NCI-H1417 treated with DMSO at 0.1 percent for 48 hours (cell line): ENCODE results near the gene RESF1.
"Not testable (repeated sequence)": the region's sequence is repeated elsewhere in the genome, so short reads cannot be mapped to it uniquely, and the experiment has no call there.

Source experiments
- DNase-seq: peaks from one replicate; lab custom pipeline; 2025; lab: John Stamatoyannopoulos, UW

RESF1 gene

GRCh38 chr12:31959161-31959700 lies at the start of gene RESF1:
Gene RESF1, plus strand, starts transcription at chr12:31959415. Its CDS starts 21,541 bp downstream, at chr12:31980956.
- peak; percentile 83 for DNase-seq

DNA sequence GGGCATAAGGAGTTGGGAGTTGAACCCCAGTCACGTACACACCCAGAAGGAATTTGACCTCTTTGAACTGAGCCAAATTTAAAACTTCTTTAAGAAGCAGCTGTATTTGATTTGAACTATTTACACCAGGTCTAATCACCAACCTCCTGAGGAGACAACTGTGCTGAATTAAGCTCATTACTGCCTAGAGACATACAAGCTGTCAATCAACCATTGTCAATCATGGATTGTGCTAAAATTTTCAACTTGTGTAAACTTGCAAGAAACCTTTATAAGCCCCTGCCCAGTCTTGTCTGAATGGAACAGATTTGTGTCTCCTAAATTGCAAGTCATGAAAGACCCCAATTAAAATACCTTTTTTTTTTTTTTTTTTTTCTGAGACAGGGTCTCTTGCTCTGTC lies 44.3 kb upstream of the RESF1 start:
- no peak for DNase-seq

DNA sequence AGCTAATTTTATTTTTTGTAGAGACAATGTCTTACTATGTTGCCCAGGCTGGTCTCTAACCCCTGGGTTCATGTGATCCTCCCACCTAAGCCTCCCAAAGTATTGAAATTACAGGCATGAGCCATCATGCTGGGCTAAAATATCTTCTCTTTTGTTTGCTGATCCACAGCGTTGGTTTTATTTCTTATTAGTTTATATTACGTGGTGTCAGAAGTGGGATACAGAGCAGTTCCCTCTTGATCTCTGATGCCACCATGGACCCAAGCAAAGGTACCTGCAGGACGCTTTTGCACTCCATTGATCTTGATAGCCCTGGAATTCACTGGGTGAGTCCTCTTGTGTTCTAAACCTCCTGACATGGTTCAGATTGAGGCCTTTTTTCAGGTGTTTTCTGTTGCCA lies 43.8 kb upstream of the RESF1 start:
- DNase-seq: no peak

DNA sequence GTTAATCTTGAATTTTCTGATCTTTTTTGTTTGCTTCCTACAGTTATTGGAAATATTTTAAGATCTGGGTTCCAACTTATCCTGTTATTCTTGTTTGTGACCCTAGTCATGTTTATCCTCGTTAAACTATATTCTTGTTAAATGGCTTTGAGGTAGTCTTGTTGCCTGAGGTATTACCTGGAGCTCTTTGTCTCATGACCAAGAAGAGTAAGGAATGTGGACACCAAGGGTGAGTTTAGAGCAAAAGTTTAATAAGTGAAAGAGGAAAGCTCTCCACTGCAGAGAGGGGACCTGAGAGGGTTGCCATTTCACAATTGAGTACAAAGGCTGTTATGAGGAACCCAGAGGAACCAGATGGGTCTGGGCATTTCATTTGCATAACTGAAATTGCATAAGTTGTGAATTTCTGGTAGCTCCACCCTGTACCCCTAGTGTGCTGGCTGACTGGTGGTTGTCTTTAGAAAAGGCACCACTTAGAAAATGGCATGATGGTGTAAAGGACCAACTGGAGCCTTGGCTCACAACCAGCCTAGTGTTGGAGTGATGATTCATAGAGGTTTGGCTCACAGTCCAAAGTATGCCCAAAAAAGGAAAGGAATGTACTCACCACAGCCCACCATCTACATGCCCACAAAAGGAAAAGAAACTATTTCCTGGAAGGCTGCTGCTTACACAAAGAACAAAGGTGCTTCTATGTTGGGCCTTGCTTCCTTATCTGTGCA lies 36.7 kb upstream of the RESF1 start:
- no peak for DNase-seq

DNA sequence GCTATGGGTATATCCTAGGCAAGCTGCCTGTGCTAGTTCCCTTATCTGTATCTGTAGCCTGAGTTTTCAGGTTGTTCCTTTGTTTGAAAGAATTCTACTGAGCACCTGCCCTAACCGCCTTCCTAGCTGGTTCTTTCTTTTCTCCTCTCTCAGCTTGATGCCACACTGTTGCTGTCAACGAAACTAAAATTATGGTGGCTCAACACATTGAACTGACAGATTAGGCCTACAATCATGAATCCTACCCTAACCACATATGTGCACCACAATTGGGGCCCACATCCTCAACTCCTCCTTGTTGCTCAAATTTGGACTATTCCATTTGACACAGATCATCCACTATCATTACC lies 36.2 kb upstream of the RESF1 start:
- DNase-seq: no peak

DNA sequence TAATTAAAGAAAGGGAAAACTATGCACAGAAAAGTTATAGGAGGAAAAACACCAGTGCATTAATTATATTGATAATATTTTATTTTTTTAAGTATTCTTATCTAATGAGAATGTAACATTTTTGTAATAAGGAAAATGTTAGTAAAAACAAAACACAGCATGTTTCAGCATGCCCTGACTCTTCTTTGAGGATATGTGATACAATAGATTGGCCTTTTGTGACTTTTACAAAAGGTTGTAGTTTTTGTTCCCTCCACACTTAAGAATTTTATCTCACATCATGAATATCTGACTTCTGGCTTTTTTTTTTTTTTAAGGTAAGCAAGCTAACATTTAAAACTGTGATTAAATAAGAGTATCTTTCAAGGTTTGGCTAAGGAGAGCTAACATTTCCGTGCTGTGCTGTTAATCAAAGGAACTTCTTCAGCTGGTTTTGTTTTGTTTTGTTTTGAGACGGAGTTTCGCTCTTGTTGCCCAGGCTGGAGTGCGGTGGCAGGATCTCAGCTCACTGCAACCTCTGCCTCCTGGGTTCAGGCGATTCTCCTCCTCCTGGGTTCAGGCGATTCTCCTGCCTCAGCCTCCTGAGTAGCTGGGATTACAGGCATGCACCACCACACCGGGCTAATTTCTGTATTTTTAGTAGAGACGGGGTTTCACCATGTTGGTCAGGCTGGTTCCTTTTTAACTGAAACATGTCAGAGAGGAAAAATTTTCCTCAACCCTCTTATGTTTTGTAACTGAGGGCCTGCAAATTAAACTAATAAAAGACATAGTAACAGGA lies 30.8 kb upstream of the RESF1 start:
- no peak for DNase-seq

GRCh38 chr12:31929027-31929526 lies 30.1 kb upstream of the RESF1 start:
- no peak for DNase-seq

DNA sequence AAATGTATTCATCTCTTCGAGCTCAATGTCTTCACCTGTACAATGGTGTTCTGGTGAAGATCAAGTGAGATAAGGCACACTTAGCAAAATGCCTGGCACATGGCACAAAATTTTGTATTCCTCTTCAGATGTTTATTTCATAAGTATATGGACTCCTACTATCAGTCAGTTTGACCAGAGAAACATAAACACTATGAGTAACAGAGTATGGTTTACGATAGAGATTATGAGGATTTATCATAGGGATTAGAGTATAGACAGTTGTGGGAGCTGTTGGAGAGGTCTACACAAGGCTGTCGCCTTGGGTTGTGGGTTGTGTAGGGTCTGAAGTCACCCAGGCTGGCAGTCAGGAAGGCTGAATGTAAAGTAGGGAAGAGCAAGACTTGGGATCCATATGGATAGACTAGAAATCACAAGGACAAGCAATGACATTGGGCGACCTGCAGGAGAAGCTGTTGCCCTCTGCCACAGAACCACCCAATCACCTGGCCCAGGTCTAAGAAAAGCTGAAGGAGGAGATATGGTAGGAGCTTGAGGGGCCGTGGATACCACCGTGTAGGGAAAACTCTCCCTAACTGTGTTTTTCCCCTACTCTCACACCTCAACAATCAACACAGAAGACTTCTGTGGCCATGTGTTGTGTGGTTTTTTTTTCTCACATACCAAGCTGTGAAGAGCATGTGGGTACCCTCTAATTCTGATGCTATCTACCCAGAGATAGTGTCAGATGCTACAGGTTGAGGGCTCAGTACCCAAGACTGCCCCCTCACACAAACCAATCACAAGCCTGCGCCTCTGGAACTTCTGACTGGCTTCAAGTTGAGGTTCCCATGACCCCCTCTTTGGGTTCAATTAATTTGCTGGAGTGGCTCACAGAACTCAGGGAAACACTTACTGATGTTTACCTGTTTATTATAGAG lies 27.2 kb upstream of the RESF1 start:
- DNase-seq: no peak

- DNase-seq: no peak
Measured at GRCh38 chr12:31944299-31944698, 14.9 kb upstream of the RESF1 start.

DNA sequence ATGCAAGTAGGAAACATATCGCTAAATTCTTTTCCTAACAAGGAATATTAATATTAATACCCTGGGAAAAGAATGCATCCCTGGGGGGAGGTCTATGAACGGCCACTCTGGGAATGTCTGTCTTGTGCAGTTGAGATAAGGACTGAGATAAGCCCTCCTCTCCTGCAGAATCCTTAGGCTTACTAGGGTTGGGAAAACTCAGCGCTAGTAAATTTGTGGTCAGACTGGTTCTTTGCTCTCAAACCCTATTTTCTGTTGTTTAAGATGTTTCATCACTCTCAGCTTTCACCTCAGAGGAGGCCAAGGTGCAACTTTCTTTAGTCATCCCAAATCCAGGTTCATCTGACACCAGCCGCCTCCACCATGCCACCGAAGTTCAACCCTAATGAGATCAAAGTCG lies 11.2 kb upstream of the RESF1 start:
- DNase-seq: no peak

DNA sequence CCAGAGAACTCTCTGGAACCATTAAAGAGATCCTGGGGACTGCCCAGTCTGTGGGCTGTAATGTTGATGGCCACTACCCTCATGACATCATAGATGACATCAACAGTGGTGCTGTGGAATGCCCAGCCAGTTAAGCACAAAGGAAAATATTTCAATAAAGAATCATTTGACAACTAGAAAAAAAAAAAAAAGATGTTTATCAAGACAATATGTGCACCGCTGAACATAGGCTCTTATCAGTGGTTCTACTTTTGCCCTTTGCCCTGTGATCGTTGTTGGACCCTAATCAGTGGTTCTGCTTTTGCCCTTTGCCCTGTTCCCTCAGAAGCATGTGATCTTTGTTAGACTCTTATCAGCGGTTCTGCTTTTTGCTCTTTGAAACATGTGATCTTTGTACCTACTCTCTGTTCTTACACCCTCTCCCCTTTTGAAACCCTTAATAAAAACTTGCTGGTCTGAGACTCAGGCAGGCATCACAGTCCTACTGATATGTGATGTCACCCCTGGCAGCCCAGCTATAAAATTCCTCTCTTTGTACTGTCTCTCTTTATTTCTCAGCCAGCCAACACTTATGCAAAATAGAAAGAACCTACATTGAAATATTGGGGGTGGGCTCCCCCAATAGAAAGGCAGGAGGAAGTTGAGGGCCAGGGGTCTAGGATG lies 10.4 kb upstream of the RESF1 start:
- DNase-seq: not testable (repeated sequence)

- DNase-seq: no peak
Measured at GRCh38 chr12:31950088-31950487, 9.1 kb upstream of the RESF1 start.

- DNase-seq: no peak
Measured at GRCh38 chr12:31950492-31950891, 8.7 kb upstream of the RESF1 start.

DNA sequence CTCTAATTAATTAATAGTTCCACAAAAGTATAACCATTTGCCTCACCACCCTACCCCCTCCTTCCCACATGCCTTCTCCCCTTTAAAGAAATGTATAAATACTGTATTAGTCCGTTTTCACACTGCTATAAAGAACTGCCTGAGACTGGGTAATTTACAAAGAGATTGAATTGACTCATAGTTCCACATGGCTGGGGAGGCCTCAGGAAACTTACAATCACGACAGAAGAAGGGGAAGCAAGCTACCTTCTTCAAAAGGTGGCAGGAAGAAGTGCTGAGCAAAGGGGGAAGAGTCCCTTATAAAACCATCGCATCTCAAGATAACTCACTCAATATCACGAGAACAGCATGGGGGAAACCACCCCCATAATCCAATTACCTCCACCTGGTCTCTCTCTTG lies 8.2 kb upstream of the RESF1 start:
- DNase-seq: no peak

- DNase-seq: no peak
Measured at GRCh38 chr12:31951939-31952338, 7.3 kb upstream of the RESF1 start.

GRCh38 chr12:31952418-31952817 lies 6.8 kb upstream of the RESF1 start:
- no peak for DNase-seq

DNA sequence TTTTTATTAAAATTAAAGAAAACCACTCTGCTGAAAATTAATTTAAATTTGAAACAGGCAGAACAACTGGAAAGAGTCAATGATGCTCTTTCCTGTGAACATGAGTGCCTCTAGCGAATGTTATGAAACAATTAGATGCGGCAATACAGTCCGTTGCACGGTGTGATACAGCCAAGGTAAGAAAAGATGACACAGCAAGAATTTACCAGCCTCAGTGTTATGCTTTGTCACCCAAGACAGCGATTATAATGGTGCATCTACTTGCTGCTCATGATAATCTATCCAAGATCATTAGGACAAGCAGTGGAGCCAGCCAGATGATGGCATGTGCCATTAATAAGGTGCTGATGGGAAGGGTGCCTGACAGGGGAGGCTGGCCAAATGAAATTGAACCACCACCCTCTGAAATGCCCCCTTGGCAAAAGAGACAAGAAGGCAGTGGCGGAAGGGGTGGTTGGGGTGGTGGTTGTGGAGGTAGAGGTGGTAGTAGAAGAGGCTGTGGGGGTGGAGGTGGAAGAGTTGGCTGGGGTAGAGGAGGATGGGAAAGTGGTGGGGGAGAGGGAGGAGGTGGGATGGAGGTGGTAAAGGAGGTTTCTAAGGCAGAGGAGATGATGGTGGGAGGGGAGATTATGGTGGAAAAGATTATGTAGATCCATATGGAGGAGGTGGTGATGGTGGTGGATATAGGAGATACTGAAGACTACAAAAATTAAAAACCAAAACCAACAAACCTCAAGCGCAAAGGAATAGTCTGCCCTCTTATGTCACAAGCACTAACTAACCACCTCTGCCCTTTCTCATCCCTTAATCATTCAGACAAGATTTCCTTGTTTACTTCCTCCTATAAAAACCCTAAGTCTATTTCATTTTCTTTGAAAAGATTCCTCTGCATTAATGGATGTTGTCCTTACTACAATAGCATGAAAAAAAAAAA lies 4.0 kb upstream of the RESF1 start:
- DNase-seq: no peak

DNA sequence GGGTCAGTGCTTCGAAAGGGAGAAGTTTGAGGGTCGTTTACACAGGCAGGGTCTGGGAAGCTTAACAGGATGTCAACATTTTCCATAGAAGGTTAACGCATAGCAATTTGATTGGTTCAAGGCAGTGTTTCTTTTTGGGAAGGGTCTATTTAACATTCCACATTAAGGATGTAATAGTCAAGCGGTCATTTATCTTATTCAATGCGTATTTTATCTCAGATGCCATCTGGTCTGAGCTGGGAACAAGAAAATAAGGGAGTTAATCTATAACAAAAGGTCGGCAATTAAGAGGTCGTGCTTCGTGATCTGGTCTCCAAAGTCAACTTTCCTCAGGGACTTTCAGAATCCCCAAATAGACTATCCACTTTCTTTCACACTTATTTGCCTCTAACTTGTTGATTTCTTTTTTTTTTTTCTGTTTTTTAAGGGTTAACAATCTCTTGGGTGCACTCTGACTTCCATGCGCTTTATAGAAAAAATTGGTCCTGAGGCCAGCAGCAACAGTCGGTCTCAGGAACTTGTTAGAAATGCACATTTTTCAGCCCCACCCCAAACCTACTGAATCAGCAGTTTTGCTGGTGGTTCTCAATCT lies 550 bp upstream of the RESF1 start:
- DNase-seq: no peak

GRCh38 chr12:31959701-31960391 lies 631 bp downstream of the RESF1 start:
- no peak for DNase-seq
